ENCODE measurements around the gene CELF3.
"Not testable (repeated sequence)": the region's sequence is repeated elsewhere in the genome, so short reads cannot be mapped to it uniquely, and the experiment has no call there.

The CELF3 gene

GRCh38 chr1:151716771-151717631 is at the start of gene CELF3:
CELF3 (minus strand) TSS chr1:151716803; CDS start chr1:151716020, 783 bp downstream.
- DNase-seq = peak; percentile 12

- DNase-seq = no peak
Measured at GRCh38 chr1:151763990-151764389, 47.4 kb upstream of the CELF3 start.

- DNase-seq = peak; percentile 86
Measured at GRCh38 chr1:151762941-151763921, 46.6 kb upstream of the CELF3 start, which contains the start of gene MRPL9. MRPL9 (minus strand) TSS chr1:151763496; CDS start chr1:151763479, 17 bp downstream.

- DNase-seq = no peak
Measured at GRCh38 chr1:151760597-151761385, 44.2 kb upstream of the CELF3 start.

- DNase-seq = no peak
Measured at GRCh38 chr1:151759241-151759640, 42.6 kb upstream of the CELF3 start.

DNA sequence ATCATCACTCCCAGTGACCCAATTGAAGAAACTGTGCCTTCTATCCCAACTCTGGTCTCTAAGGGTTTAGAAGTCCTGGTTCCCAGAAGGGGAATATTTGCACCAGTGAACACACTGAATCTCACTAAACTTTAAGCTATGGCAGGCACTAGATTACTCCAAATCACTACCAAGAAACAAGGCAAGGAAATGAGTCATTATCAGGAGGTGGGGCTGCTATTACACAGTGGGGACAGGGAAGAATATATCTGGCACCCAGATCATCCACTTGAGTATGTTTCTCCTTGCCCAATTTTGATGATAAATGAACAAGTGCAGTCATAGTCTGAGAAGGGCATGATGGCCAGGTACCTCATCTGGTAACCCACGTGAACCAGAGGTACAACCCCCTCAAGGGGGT is 39.7 kb upstream of the CELF3 start:
- DNase-seq = no peak

- DNase-seq = no peak
Measured at GRCh38 chr1:151741516-151741915, 24.9 kb upstream of the CELF3 start.

DNA sequence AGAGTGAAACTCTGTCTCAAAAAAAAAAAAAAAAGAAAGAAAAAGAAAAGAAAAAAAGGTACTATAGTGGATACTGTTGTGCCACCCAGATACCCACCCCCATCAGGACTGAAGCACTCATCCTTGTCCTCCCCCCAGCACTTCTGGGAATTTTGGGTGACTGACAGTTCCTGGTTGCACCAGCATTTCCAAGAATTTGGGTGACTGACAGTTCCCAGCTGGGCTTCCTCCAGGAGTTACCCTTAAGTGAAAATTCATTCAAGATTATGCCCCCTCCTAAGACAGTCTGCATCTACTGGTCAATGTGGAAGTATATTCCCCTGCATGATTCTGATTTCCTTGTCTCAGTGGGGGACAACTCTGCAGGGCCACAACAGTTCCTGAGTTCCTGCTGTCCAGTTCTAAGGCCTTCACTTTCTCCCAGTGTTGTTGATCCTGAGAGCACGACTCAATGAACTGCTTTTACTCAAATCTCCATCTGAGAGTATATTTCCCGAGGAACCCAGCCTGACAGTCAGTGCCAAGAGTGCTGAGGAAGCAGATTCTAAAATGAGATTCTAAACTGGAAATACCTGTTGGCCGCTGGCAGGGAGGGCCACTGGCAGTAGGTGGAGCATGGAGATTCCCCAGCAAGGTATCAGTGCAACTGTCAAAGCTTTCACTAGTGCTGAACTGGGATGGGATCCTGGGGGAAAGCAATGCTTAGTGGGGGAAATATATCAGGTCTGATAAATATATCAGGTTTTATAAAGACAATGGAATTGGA is 23.2 kb upstream of the CELF3 start:
- DNase-seq = no peak

GRCh38 chr1:151737479-151737878 is 20.9 kb upstream of the CELF3 start:
- DNase-seq = no peak

- no peak for DNase-seq
Measured at GRCh38 chr1:151737026-151737425, 20.4 kb upstream of the CELF3 start.

DNA sequence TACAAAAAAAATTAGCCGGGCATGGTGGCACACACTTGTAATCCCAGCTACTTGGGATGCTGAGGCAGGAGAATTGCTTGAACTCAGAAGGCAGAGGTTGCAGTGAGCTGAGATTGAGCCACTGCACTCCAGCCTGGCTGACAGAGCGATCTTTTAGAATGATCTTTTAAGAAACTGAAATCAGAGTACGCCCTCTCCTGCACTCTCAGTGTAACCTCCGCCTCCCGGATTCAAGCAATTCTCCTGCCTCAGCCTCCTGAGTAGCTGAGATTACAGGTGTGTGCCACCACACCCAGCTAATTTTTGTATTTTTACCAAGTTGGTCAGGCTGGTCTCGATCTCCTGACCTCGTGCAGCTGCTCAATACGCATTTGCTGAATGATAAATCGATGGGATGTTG is 17.4 kb upstream of the CELF3 start:
- DNase-seq = not testable (repeated sequence)

DNA sequence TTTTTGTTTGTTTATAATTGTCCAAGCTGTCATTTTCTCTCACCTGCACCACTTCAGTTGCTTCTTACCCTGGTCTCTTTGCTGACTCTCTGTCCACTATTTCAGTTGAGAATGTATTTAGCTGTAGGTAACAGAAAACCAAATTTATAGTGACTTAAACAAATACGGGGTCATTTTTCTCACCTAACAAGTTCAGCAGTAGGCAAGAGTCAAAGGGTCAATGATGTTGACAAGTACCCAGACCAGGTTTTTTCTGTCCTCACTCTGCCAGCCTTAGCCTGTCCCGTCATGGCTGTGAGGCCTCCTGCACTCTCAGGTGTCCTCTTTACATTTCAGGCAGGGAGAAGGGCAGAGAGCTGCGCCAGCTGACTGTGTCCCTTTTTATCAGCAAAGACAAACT is 16.5 kb upstream of the CELF3 start:
- no peak for DNase-seq

- no peak for DNase-seq
Measured at GRCh38 chr1:151729966-151730291, 13.3 kb upstream of the CELF3 start.

DNA sequence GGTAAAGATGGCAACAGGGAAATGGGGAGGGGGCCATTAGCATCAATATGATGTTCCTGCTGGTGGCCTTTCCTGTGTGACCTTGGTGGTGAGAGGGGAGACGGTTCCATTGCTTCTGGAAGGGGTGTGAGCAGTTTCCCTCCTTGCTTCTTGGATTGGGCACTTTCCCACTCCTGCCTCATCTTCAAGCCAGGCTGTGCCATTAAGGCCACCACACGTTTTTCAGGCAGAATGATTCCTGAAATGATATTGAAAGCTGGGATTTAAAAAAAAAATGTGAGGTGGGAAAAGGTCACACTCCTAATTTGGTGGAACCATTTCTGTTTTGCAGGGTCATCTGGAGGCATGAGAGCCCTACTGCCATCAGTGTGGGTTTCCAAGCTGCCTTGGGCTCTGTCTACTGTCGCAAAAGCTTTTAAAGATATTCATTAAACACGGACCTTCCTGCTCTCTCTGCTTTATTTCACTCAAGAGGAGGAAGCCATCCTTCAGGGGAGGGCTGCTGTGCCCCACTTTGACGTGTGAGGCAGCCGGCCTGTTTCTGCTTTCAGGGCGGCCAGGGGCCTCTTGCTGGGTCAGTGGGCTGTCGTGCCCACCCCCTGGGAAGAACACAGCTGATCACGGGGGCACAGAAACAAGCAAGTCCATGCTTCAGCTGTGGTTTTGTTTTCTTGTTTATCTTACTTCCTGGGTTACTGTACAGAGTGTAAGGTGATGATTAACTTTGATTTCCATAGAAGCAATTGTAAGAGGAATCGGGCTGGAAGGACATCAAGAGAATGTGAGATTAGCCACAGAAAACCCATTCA is 12.8 kb upstream of the CELF3 start:
- DNase-seq = no peak

DNA sequence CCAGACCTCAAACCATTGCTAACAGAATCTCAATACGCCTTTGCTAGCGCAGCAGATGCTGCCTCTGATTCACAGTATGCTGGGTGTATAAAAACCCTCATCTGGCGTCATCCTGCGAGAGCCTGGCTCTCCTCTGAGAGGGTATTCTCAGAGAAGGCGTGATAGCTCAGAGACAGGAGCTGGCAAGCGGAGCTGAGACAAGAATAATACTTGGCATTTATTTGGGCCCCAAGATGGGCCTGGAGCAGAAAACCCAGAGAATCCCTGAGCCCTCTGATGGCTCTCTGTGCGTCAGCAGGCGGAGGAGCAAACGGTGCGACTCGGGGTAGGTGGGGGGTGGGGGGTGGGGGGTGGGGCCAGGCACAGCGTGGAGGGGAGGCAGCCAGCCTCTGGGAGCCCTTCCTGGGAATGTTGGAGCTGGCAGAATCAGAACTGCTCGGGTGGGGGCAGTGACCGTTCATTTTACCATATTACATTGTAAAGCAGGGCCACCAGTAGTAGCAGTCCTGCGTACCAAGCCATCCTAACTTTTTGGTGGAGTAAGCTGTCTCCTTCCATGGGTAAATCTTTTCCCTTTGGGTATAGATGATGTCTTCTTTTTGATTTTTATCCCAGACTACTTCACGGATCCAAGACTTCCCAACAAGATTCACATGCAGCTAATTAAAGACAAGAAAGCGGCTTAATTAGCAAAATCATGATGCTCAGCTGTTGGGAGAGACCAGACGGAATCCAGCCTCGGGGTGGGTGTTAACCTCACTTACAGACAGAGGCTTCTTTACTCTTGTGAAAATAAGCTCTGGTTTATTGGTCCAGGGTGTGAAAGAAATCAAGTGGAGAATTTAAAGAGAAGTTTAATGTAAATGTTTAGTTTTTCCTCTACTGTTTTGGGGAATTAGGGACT is 11.8 kb upstream of the CELF3 start:
- DNase-seq = no peak

- no peak for DNase-seq
Measured at GRCh38 chr1:151723726-151724370, 7.2 kb upstream of the CELF3 start.

- no peak for DNase-seq
Measured at GRCh38 chr1:151721788-151722510, 5.3 kb upstream of the CELF3 start.

DNA sequence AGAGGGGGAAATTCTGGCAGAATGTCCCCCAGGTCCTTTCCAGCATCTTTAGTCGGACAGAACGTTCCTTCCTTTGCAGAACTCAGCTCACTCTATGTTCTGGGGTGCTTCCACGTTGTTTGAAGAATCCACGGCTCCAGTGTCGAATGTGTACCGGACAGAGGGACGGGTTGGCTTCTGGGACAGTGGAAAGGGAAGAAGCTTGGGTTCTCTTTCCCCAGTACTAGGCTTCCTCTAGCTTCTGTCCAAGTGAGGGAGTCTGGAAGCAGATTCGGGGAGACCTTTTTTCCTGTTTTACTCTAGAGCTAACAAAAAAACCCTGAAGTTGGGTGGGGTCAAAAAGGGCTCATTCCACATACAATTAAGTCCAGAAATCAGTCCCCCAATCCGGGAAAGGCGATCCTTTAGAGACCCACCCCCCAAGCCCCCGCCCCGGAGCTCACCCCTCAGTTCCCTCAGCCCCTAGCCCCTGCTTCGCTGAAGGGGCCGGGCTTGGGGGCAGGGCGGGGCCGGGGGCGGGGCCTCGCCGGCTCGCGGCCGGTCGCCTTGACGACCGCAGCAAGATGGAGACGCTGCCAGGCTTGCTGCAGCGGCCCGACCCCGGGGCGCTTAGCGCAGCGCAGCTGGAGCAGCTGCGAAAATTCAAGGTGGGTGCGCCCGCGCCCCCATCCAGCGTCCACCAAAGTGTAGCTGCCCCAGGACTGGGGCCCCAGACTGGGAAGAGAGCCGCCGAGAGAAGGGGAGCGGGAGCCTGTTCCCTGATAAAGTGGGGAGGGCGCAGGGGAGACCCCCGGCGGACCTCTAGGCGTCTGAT is 4.6 kb upstream of the CELF3 start, which contains the start of gene RIIAD1:
RIIAD1 (plus strand) TSS at position 549 of the 814 bp plus-strand sequence; CDS start at position 564, 15 bp downstream.
- peak; percentile 59 for DNase-seq

Measured in CD4-positive, alpha-beta T cell treated with Interleukin-12 subunit alpha and Interleukin-12 subunit beta, for 1 hour (primary cell).